Esophagus muscularis mucosa (tissue), 4 donors: ENCODE data around the gene KLHL30. TPM values are rescaled to one million over a fixed set of nuclear protein-coding genes. Genes with fewer than 3 reads are reported as not detected.

Experiments used
- DNase-seq: peaks from one replicate; pipeline ENCODE4 v3.0.0-alpha.2; 2017; ENCODE audit errors: extremely low spot score
- H3K27ac ChIP-seq, 4 donors: fragments of 200-600 bp; sonication (generic); replicated peaks in 1 of 4; 1 replicate in 3 of 4; 2 replicates in 1 of 4; pipeline ENCODE4 v1.5.1; 2016 to 2019; ENCODE audit warnings: mild to moderate bottlenecking in 1 of 4
- H3K27me3 ChIP-seq, 4 donors: fragments of 200-600 bp; sonication (generic); one replicate each; pipeline versions ENCODE4 v1.5.1 to v1.6.0; 2016 to 2019
- H3K36me3 ChIP-seq, 4 donors: fragments of 200-600 bp; sonication (generic); one replicate each; pipeline ENCODE4 v1.5.1; 2016 to 2019
- H3K4me1 ChIP-seq, 4 donors: fragments of 200-600 bp; sonication (generic); one replicate each; pipeline ENCODE4 v1.5.1; 2016 to 2019
- H3K4me3 ChIP-seq, 4 donors: fragments of 200-600 bp; sonication (generic); 1 replicate in 2 of 4; 2 replicates in 2 of 4; pipeline ENCODE4 v1.5.1; 2016 to 2019; ENCODE audit warnings: mild to moderate bottlenecking in 4 of 4, moderate library complexity in 1 of 4
- H3K9me3 ChIP-seq, 4 donors: fragments of 200-600 bp; sonication (generic); 1 replicate in 3 of 4; 2 replicates in 1 of 4; pipeline ENCODE4 v1.5.1; 2016 to 2019
- EP300 ChIP-seq: sonication (generic); formaldehyde crosslinking; IDR thresholded peaks from one replicate; pipeline ENCODE4 v1.6.1; 2017; ENCODE audit warnings: antibody characterized with exemption
- POLR2A ChIP-seq: fragments of 450-650 bp; IDR thresholded peaks from one replicate; pipeline ENCODE4 v1.6.1; 2017; ENCODE audit warnings: antibody characterized with exemption, moderate library complexity, mild to moderate bottlenecking, low read depth
- POLR2AphosphoS5 ChIP-seq, 2 donors: sonication (generic); formaldehyde crosslinking; IDR thresholded peaks; one replicate each; pipeline ENCODE4 v1.6.1; 2017; ENCODE audit warnings: antibody characterized with exemption in 2 of 2
- WGBS: methylation state at CpG from one replicate; pipeline ENCODE4 v1.1.5; 2018; 5-methylcytosine and 5-hydroxymethylcytosine counted together
- intact Hi-C: fragments of 100-400 bp; cut with DNase I; formaldehyde crosslinking; loops from one replicate; pipeline ENCODE4 v1.15.1; 2023
- total RNA-seq, 4 donors: library from RNA; depleted of rRNA; stranded (reverse); fragments of >200 nt; gene quantifications; one replicate each; pipeline versions ENCODE4 v1.1.0 to v1.2.1, GENCODE V29; 2016
- TF ChIP-seq, protein P1 (sequence below), 3 experiments: fragments of 200-600 bp in 2 of 3; fragments of 450-650 bp in 1 of 3; sonication (generic) in 2 of 3; IDR thresholded peaks; one replicate each; pipeline ENCODE4 v1.5.1; 2017 to 2019; ENCODE audit warnings: antibody characterized with exemption in 3 of 3, mild to moderate bottlenecking in 2 of 3, moderate library complexity in 1 of 3

The KLHL30 gene
- total RNA-seq, 4 donors from 2014 or later: 1.2 to 8.0 (median 4.4) TPM

DNA sequence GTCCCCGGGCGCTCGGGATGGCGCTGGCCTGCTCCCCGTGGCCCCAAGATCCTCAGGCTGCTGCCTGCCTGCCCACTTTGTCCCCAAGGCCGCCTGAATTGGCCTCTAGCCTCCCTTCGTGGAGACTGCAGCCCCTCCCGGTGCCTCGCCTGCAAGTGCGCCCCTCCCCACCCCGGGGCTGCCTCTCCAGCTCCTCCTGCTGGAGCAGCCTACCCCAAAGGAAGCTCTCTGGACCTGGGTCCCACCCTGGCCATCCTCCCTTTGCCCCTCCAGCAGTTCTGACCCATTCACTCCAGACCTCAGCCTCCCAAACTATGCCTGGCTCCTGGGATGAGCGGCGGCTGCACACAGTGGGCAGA lies 32.1 kb upstream of the KLHL30 start:
- 72% methylated on average over 6 of the region's 13 CpGs for WGBS
- H3K27ac ChIP-seq: no peak overlapping the region
- no peaks in the 10 kb centered on the region for H3K36me3 ChIP-seq
- intact Hi-C loops: no loop called here
- TF ChIP-seq, protein P1, sequence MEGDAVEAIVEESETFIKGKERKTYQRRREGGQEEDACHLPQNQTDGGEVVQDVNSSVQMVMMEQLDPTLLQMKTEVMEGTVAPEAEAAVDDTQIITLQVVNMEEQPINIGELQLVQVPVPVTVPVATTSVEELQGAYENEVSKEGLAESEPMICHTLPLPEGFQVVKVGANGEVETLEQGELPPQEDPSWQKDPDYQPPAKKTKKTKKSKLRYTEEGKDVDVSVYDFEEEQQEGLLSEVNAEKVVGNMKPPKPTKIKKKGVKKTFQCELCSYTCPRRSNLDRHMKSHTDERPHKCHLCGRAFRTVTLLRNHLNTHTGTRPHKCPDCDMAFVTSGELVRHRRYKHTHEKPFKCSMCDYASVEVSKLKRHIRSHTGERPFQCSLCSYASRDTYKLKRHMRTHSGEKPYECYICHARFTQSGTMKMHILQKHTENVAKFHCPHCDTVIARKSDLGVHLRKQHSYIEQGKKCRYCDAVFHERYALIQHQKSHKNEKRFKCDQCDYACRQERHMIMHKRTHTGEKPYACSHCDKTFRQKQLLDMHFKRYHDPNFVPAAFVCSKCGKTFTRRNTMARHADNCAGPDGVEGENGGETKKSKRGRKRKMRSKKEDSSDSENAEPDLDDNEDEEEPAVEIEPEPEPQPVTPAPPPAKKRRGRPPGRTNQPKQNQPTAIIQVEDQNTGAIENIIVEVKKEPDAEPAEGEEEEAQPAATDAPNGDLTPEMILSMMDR (IDR thresholded peaks at IDR 0.05): no peak
- TF ChIP-seq EP300: no peak
- no peak for TF ChIP-seq POLR2AphosphoS5 (IDR thresholded peaks at IDR 0.05)
- TF ChIP-seq POLR2A: no peak
- no peak for DNase-seq
- peaks cover 0 to 11% (median 8%) of the 10 kb centered on the region in 4 donors for H3K4me1 ChIP-seq
- H3K4me3 ChIP-seq: no peak overlapping the region
- no peaks in the 10 kb centered on the region for H3K9me3 ChIP-seq
- no peaks in the 10 kb centered on the region for H3K27me3 ChIP-seq

DNA sequence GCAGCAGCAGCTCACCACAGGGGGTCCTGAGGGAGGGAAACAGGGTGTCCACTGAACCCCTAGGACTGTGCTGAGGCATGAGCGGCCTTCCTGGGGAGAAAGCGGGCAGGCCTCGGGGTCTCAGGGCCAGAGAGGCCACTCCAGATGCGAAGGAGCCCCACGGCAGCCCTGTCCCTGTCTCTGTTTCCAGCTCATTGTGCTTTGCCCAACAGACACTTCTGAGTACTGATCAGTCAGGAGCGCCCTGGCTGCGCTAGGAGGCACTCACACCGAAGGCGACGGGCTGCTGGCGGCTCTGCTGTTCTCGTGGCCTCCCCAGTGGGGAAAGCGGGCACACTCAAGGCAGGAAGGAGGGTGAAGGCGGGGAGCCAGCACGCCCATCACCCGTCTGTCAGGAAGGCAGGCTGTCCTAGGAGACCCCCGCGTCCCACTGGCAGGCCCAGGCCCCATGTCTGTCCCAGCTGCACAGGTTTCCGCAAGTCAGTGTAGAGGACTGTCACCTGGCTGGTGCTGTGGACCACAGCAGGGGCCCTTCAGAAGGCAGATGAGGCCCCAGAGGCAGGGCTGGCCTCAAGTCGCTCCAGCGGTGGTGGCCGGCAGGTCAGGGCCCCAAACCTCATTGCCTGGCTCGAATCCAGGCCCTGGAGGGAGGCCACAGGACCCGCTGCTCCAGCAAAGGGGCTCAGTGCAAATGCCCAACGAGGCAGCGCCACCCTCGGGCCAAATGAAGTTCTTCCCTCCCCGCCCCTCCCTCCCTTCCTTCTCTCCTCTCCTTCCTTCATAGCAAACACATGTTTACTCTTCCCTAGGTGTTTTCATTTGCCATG lies 31.6 kb upstream of the KLHL30 start:
- Histone ChIP-seq H3K4me1 (peaks cover 0 to 11% (median 8%) of the 10 kb centered on the region in 4 donors), H3K9me3 (peaks cover 0 to 2% (median 0%) of the 10 kb centered on the region in 4 donors), H3K27me3 (no peaks in the 10 kb centered on the region), H3K4me3 (no peak overlapping the region), H3K36me3 (no peaks in the 10 kb centered on the region), H3K27ac (no peak overlapping the region)
- WGBS: 77% methylated on average over 21 of the region's 28 CpGs
- no peak for DNase-seq
- intact Hi-C loops: no loop called here
- no peak for TF ChIP-seq POLR2AphosphoS5 (IDR thresholded peaks at IDR 0.05)
- no peak for TF ChIP-seq EP300
- TF ChIP-seq, protein P1 (IDR thresholded peaks at IDR 0.05): no peak
- TF ChIP-seq POLR2A: no peak

DNA sequence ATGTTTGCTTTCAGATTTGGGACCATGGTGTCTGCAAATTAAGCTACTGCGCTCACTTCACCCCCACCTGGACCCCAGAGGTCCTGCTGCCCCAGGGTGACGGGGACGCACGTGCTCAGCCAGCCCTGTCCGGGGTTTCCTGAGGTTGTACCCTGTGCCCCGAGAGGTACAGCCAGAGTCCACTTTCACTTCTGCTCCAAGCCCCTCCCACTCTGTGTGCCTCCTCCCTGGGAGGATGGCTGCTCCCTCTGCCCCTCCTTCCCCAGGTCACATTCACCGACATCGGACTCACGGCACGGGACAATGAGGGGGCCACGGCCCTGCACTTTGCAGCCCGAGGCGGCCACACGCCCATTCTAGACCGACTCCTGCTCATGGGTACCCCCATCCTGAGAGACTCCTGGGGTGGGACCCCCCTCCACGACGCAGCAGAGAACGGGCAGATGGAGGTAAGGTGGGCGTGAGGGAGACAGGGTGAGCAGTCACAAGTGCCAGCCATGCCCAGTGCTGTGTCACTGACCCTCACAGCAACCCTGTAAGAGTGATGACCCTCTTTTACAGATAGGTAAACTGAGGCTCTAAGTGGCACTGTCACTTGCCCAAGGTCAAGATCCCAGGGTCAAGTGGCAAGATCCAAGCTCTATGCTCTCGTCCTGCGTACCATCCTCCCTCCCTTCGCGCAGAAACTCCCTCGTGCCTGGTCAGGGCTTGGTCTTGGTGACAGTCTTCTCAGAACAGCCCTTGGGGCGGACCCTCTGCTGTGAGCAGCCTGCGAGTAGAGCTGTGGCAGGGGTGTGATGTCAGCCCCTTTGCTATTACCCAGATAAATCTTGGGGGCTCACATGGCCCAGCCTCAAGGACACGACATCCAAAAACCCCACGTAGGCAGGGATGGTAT lies 30.7 kb upstream of the KLHL30 start:
- DNase-seq: no peak
- Histone ChIP-seq H3K9me3 (peaks cover 0 to 11% (median 5%) of the 10 kb centered on the region in 4 donors), H3K4me3 (no peak overlapping the region), H3K4me1 (peaks cover 0 to 11% (median 8%) of the 10 kb centered on the region in 4 donors), H3K27me3 (no peaks in the 10 kb centered on the region), H3K36me3 (no peaks in the 10 kb centered on the region), H3K27ac (no peak overlapping the region)
- intact Hi-C loops: no loop called here
- TF ChIP-seq EP300: no peak
- no peak for TF ChIP-seq POLR2A
- TF ChIP-seq, protein P1 (IDR thresholded peaks at IDR 0.05): no peak
- TF ChIP-seq POLR2AphosphoS5 (IDR thresholded peaks at IDR 0.05): no peak
- 88% methylated on average over 17 of the region's 28 CpGs for WGBS

DNA sequence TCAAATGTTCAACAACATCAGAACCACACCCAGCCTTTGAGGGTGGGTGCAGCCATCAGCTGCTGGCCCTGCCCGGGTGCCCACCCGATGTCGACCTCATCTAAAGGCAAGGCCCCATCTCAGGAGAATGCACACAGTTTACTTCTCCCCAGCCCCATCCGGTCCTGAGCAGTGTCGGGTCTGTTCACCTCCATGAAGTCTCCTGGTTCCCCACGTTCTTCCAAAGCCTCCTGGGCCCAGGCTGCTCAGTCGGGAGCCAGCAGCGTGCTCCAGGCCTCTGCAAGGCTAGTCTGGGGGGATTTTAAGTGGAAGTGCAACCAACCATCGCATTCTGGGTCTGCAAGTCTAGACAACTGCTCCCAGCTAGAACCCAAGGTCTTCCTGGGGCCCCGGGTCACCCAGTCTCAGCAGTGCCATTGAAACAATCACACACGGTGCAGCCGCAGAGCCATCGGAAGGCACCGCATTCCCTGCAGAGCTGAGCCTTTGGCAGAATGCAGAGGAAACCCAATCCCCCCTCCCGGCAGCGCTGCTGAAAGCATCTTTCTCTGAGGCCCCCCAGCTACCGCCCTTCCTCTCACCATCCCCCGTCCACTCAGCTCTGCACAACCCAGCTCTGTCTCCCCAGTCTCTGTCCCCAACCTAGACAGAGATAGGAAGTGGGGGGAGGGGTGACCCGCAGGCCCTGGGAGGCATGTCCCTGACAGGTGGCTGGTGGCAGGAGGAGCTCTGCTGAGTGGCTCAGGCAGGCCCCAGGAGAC lies 29.9 kb upstream of the KLHL30 start:
- intact Hi-C loops: no loop called here
- Histone ChIP-seq H3K9me3 (peaks cover 0 to 13% (median 8%) of the 10 kb centered on the region in 4 donors), H3K4me1 (peaks cover 0 to 11% (median 8%) of the 10 kb centered on the region in 4 donors), H3K27me3 (no peaks in the 10 kb centered on the region), H3K27ac (no peak overlapping the region), H3K36me3 (no peaks in the 10 kb centered on the region), H3K4me3 (no peak overlapping the region)
- no peak for DNase-seq
- WGBS: 64% methylated on average over 7 of the region's 19 CpGs
- TF ChIP-seq, protein P1 (IDR thresholded peaks at IDR 0.05): no peak
- TF ChIP-seq POLR2AphosphoS5 (IDR thresholded peaks at IDR 0.05): no peak
- no peak for TF ChIP-seq EP300
- TF ChIP-seq POLR2A: no peak
